Right lobe of liver (tissue), 6 donors: ENCODE data around the gene SH3BGRL3. TPM values are rescaled to one million over a fixed set of nuclear protein-coding genes. Genes with fewer than 3 reads are reported as not detected.

ENCODE experiments used
- ATAC-seq, 4 donors: fragments of 200-7000 bp; cut with Tn5 transposase; one replicate each; pipeline ENCODE4 v1.9.1; 2020; ENCODE audit warnings: mild to moderate bottlenecking in 4 of 4, moderate library complexity in 4 of 4
- DNase-seq, 3 donors: peaks; one replicate each; pipeline ENCODE4 v3.0.0-alpha.2; 2020
- H3K27ac ChIP-seq, 3 donors: fragments of 200-600 bp; one replicate each; pipeline ENCODE4 v1.8.0; 2022
- H3K27me3 ChIP-seq, 2 donors: fragments of 200-600 bp; one replicate each; pipeline ENCODE4 v1.8.0; 2022
- H3K36me3 ChIP-seq, 4 donors: fragments of 200-600 bp; sonication (generic) in 1 of 4; one replicate each; pipeline versions ENCODE4 v1.5.1 to v1.8.0; 2017 to 2022; ENCODE audit warnings: control low read depth in 1 of 4
- H3K4me1 ChIP-seq, 4 donors: fragments of 200-600 bp; sonication (generic) in 1 of 4; one replicate each; pipeline versions ENCODE4 v1.5.1 to v1.8.0; 2017 to 2022; ENCODE audit warnings: control low read depth in 1 of 4
- H3K4me3 ChIP-seq, 3 donors: fragments of 200-600 bp; one replicate each; pipeline ENCODE4 v1.8.0; 2022
- H3K9me3 ChIP-seq, 4 donors: fragments of 200-600 bp; sonication (generic) in 1 of 4; one replicate each; pipeline versions ENCODE4 v1.5.1 to v1.8.0; 2017 to 2022; ENCODE audit warnings: control low read depth in 1 of 4
- POLR2A ChIP-seq: fragments of 450-650 bp; IDR thresholded peaks from one replicate; pipeline ENCODE4 v1.6.1; 2017; ENCODE audit warnings: antibody characterized with exemption, mild to moderate bottlenecking
- WGBS: methylation state at CpG from one replicate; pipeline ENCODE4 v1.1.6; 2018; ENCODE audit warnings: low coverage, low lambda C conversion rate; ENCODE audit not compliant: insufficient coverage; ENCODE audit errors: missing lambda C conversion rate; 5-methylcytosine and 5-hydroxymethylcytosine counted together
- intact Hi-C, 2 donors: fragments of 100-400 bp; cut with DNase I; formaldehyde crosslinking; loops; one replicate each; pipeline versions ENCODE4 v1.11.2 to v1.14.1; 2022
- total RNA-seq, 6 experiments: library from RNA; depleted of rRNA in 2 of 6; stranded (reverse); fragments of >200 nt in 2 of 6; fragmentation: NEBNext Ultra II Directional in 3 of 6; extraction: Animal tissue kit (Norgen Biotek cat#: 25700) in 3 of 6; gene quantifications; one replicate each; pipeline versions ENCODE4 v1.1.0 to v1.2.4, GENCODE V29; 2016 to 2023
- TF ChIP-seq, protein P1 (sequence below), 4 donors: fragments of 200-600 bp in 3 of 4; fragments of 450-650 bp in 1 of 4; IDR thresholded peaks; one replicate each; pipeline versions ENCODE4 v1.5.1 to v1.8.0; 2016 to 2022; ENCODE audit warnings: antibody characterized with exemption in 4 of 4, mild to moderate bottlenecking in 2 of 4
- donor health status: DM: no; HTN: yes; CAD: no.
- donor health status: DM: no; HTN: no; CAD: no.
- donor health status: DM: no; HTN: no; CAD: no.
- donor health status: DM: no; HTN: yes; CAD: no.
- donor health status: DM: no; HTN: yes; CAD: no.

SH3BGRL3 gene
- total RNA-seq, 6 experiments from 2014 or later = 26.3 to 61.8 (median 34.9) TPM

DNA sequence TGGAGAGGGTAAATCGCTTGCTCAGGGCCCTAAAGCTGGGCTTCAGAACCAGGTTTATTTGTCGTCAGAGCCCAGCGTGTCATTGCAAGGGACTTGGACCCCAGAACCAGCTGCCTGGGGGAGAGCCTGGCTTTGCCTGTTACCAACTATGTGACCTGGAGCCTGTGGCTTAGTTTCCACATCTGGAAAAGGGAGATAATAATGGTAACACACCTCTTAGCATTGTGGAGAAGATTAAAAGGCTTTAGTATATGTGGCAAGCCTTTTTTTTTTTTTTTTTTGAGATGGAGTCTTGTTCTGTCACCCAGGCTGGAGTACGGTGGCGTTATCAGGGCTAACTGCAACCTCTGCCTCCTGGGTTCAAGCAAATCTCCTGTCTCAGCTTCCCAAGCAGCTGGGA, 50.4 kb downstream of the SH3BGRL3 start:
- H3K4me1 ChIP-seq = no peaks in the 10 kb centered on the region
- intact Hi-C loops = no loop called here
- DNase-seq (no peak), ATAC-seq (no peak)
- TF ChIP-seq POLR2A = no peak
- TF ChIP-seq, protein P1, sequence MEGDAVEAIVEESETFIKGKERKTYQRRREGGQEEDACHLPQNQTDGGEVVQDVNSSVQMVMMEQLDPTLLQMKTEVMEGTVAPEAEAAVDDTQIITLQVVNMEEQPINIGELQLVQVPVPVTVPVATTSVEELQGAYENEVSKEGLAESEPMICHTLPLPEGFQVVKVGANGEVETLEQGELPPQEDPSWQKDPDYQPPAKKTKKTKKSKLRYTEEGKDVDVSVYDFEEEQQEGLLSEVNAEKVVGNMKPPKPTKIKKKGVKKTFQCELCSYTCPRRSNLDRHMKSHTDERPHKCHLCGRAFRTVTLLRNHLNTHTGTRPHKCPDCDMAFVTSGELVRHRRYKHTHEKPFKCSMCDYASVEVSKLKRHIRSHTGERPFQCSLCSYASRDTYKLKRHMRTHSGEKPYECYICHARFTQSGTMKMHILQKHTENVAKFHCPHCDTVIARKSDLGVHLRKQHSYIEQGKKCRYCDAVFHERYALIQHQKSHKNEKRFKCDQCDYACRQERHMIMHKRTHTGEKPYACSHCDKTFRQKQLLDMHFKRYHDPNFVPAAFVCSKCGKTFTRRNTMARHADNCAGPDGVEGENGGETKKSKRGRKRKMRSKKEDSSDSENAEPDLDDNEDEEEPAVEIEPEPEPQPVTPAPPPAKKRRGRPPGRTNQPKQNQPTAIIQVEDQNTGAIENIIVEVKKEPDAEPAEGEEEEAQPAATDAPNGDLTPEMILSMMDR (IDR thresholded peaks at IDR 0.05) = no peak
- no peak overlapping the region for H3K4me3 ChIP-seq
- no peak overlapping the region for H3K27ac ChIP-seq
- H3K9me3 ChIP-seq = no peaks in the 10 kb centered on the region
- 79% methylated on average over 5 of the region's 5 CpGs for WGBS
- H3K27me3 ChIP-seq = no peaks in the 10 kb centered on the region
- no peaks in the 10 kb centered on the region for H3K36me3 ChIP-seq

Other genes starting within 250 kb of the SH3BGRL3 start
- gene SLC30A2, start 234.0 kb upstream of the SH3BGRL3 start, total RNA-seq = under 1 TPM in 5 of 6 experiments, not detected in 1; 0.07 to 0.31 (median 0.22) TPM
- gene TRIM63, start 212.5 kb upstream of the SH3BGRL3 start, total RNA-seq = 1 to 10 TPM in 1 of 6 experiments, under 1 TPM in 2, not detected in 3; 0.18 to 3.5 (median 0.49) TPM
- gene PDIK1L, start 168.3 kb upstream of the SH3BGRL3 start, total RNA-seq = 1 to 10 TPM; 3.8 to 7.5 (median 5.1) TPM
- gene FAM110D, start 121.0 kb upstream of the SH3BGRL3 start, total RNA-seq = under 1 TPM; 0.22 to 0.53 (median 0.34) TPM
- gene C1orf232, start 111.1 kb upstream of the SH3BGRL3 start, total RNA-seq = not detected
- 10 to 100 TPM; 16.8 to 39.6 (median 20.7) TPM for gene ZNF593, start 110.2 kb upstream of the SH3BGRL3 start, total RNA-seq
- gene ZNF593OS, start 108.3 kb upstream of the SH3BGRL3 start, total RNA-seq = not detected
- 1 to 10 TPM in 4 of 6 experiments, under 1 TPM in 2; 0.72 to 1.4 (median 1.1) TPM for gene CNKSR1, start 102.6 kb upstream of the SH3BGRL3 start, total RNA-seq
- not detected for gene CATSPER4, start 89.5 kb upstream of the SH3BGRL3 start, total RNA-seq
- 1 to 10 TPM; 5.2 to 7.8 (median 5.8) TPM for gene CEP85, start 45.9 kb upstream of the SH3BGRL3 start, total RNA-seq
- 10 to 100 TPM in 1 of 6 experiments, 1 to 10 TPM in 5; 4.3 to 11.3 (median 7.0) TPM for gene UBXN11, start 26.6 kb downstream of the SH3BGRL3 start, total RNA-seq
- 10 to 100 TPM in 2 of 6 experiments, 1 to 10 TPM in 4; 2.8 to 17.6 (median 8.5) TPM for gene CD52, start 37.9 kb downstream of the SH3BGRL3 start, total RNA-seq
- gene CRYBG2, start 74.0 kb downstream of the SH3BGRL3 start, total RNA-seq = 1 to 10 TPM in 2 of 6 experiments, under 1 TPM in 1, not detected in 3; 0.81 to 1.9 (median 1.7) TPM
- gene ZNF683, start 92.7 kb downstream of the SH3BGRL3 start, total RNA-seq = under 1 TPM in 1 of 6 experiments, not detected in 5; 0.19 TPM
- under 1 TPM in 1 of 6 experiments, not detected in 5; 0.09 TPM for gene LIN28A, start 130.7 kb downstream of the SH3BGRL3 start, total RNA-seq
- gene DHDDS, start 152.2 kb downstream of the SH3BGRL3 start, total RNA-seq = 10 to 100 TPM; 20.0 to 48.6 (median 24.9) TPM
- 10 to 100 TPM; 64.1 to 99.6 (median 83.6) TPM for gene HMGN2, start 192.4 kb downstream of the SH3BGRL3 start, total RNA-seq
- 10 to 100 TPM in 4 of 6 experiments, 1 to 10 TPM in 2; 6.2 to 42.6 (median 20.9) TPM for gene RPS6KA1, start 249.7 kb downstream of the SH3BGRL3 start, total RNA-seq